AG04449 (cell line): ENCODE measurements around the gene LRRTM4.

Source experiments
- CTCF ChIA-PET: fragments of 350-600 bp; formaldehyde crosslinking; extraction: SDS; loops from one replicate; lab custom pipeline; 2021; ENCODE audit warnings: antibody characterized with exemption; lab: Yijun Ruan, JAX
- POLR2A ChIA-PET: fragments of 400-600, 350-600 bp; formaldehyde crosslinking; extraction: SDS; loops from one replicate; lab custom pipeline; 2020; ENCODE audit warnings: antibody characterized with exemption, inconsistent platforms; lab: Yijun Ruan, JAX
- DNase-seq: peaks from one replicate; pipeline ENCODE4 v3.0.0-alpha.2; 2010; ENCODE audit warnings: low read depth, low spot score
- H3K4me3 ChIP-seq: 2 replicates; pipeline ENCODE4 v1.5.1; 2011; ENCODE audit warnings: low read depth, mild to moderate bottlenecking, control low read depth, low read length
- TF ChIP-seq, protein P1 (sequence below): IDR thresholded peaks from one replicate; pipeline ENCODE4 v1.5.1; 2011; ENCODE audit warnings: mild to moderate bottlenecking, moderate library complexity, low read length, control low read depth, inconsistent platforms; ENCODE audit not compliant: insufficient read depth; ENCODE audit errors: missing control alignments

The LRRTM4 gene

DNA sequence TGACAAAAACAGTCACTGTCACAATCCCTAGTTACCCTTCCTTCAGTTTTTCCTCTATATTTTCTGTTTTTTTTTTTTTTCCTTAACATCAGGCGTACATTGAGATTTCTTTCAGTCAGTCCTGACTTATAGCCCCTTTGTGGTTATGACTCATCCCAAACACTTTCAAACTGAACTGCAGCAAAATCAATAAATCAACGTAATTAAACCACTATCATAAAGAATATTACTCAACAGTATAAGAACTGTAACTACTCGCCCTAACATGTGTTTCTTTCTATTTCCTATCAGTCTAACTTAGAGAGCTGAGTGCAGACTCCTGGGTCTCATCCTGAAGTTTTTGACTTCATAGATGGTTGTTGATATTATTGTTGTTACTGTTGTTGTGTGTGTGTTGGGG is 523.5 kb downstream of the LRRTM4 start:
- ChIA-PET POLR2A (no interaction called here), CTCF (no interaction called here)
- TF ChIP-seq, protein P1, sequence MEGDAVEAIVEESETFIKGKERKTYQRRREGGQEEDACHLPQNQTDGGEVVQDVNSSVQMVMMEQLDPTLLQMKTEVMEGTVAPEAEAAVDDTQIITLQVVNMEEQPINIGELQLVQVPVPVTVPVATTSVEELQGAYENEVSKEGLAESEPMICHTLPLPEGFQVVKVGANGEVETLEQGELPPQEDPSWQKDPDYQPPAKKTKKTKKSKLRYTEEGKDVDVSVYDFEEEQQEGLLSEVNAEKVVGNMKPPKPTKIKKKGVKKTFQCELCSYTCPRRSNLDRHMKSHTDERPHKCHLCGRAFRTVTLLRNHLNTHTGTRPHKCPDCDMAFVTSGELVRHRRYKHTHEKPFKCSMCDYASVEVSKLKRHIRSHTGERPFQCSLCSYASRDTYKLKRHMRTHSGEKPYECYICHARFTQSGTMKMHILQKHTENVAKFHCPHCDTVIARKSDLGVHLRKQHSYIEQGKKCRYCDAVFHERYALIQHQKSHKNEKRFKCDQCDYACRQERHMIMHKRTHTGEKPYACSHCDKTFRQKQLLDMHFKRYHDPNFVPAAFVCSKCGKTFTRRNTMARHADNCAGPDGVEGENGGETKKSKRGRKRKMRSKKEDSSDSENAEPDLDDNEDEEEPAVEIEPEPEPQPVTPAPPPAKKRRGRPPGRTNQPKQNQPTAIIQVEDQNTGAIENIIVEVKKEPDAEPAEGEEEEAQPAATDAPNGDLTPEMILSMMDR = no peak
- H3K4me3 ChIP-seq = no peak overlapping the region
- no peak for DNase-seq

DNA sequence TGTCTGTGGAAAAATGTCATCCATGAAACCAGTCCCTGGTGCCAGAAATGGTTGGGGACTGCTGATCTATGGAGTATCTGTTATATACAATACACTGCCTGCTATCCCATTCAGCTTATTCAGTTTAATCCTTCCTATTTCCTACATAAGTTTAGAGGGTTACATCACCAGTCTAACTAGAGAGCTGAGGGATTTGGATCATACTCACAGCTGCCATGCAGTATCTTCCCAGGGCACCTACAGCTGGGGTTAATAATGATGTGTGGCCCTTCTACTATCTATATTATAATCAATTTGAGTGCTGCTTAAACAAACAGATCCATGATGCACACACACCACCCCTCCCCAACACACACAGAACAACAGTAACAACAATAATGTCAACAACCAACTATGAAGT is 524.0 kb downstream of the LRRTM4 start:
- ChIA-PET CTCF (no interaction called here), POLR2A (no interaction called here)
- TF ChIP-seq, protein P1 = no peak
- no peak for DNase-seq
- H3K4me3 ChIP-seq = no peak overlapping the region

DNA sequence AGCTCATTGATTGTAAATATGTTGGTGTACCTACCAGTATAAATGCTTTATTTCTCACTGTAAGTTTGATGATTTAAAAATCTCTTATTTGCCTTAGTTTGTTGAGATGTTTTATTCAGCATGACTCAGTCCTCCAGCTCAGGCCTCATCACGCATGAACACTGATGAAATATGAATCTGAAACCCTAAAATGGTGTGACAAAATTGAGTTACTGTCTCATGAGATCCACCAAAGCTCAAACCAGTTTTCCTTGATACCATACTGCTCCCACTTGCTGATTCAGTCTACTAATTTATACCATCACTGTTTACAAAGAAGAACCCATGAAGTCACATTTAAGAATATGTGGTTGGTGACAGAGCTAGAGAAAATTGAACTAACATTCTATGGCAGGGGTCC is 524.9 kb downstream of the LRRTM4 start:
- ChIA-PET CTCF (no interaction called here), POLR2A (no interaction called here)
- TF ChIP-seq, protein P1 = no peak
- no peak overlapping the region for H3K4me3 ChIP-seq
- no peak for DNase-seq

DNA sequence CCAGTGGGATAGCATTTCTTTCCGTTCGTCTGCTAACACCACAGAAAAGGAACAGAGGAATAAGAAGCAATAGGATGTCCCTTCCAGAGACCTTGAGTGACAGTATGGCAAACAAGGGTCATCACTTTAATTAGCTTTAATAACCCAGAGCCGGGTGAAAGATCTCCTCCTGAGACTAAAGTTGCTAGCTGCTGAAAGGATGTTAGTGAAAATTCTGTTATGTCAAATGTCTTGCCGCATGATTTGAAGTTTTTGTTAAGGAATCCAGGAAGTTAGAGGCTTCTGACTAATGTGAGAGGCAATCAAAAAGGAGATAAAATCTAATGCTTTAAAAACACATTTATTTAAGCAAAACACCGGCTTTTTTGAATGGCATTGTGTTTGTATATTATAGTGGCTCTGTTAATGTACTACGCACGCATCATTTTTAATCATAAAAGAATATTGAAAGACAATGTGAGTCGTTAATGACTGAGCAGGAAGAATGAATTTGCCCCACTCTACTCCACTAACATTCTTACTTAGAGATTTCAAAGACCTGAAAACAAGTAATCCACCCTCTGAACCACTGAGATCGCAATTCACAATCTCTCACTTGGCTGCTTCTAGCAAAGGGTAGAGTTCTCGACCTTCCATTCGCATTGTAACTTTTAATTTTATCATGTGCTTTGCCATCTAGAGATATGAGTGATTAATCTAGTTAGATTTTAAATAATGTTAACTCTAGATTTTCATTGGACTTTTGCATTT is 536.6 kb downstream of the LRRTM4 start:
- CTCF ChIA-PET = no interaction called here
- TF ChIP-seq, protein P1 = no peak
- H3K4me3 ChIP-seq = no peak overlapping the region
- no peak for DNase-seq
- POLR2A ChIA-PET = no interaction called here

DNA sequence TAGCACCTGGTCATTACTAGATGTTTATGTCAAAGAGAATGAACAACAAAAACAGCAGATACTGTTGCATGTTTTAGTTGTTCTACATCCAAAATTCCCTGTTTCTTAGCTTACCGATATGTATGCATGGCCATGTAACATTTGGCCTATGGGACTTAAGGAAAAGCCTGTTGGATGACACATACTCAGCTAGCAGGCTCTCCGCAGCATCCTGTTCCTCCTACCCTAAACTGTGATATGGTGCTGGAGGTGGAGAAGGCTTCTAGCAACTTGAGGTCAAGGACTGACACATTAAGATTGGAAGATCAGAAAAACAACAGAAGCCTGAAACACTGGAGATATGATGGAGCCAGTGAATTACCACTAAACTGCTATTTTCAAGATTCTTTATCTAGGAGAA is 537.8 kb downstream of the LRRTM4 start:
- no peak for DNase-seq
- CTCF ChIA-PET = no interaction called here
- H3K4me3 ChIP-seq = no peak overlapping the region
- POLR2A ChIA-PET = no interaction called here
- TF ChIP-seq, protein P1 = no peak

DNA sequence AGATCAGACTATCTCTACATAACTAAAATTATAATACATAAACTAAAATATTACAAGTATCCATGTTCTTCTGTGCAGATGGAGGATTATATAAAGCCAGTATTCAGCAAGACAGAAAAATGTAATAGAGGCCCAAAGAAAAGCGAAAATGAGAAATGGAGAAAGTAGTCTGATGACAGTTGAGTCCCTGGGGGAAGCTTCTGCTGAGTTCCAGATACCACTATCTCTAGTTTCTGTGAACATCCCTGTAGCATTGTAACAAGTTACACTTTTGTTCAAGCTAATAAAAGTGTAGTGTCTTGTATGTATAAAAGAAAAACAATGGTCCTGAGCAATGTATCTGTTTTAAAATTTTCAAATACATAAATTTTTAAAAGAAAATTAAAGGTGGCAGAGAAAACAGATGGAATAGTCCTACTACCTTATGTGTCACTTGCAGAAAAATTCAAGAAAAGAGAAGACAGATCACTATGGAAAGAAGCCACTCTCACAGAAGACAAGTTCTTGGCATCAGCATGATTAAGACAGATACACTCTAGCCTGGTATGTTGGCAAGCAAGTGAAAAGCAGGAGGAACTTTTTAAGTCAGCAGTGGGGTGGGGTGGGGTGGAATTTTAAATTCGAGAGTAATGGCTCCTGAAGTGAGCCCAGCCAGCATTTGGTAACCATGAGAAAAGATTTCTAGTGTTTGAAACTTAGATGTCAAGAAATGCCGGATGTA is 541.9 kb downstream of the LRRTM4 start:
- CTCF ChIA-PET = no interaction called here
- POLR2A ChIA-PET = no interaction called here
- DNase-seq = no peak

More for the DNA sequence above, 541.9 kb downstream of the LRRTM4 start:
- TF ChIP-seq, protein P1 = no peak
- H3K4me3 ChIP-seq = no peak overlapping the region
